Activated CD8-positive, alpha-beta memory T cell treated with anti-CD3 and anti-CD28 coated beads, Interleukin-2, amount 50 U/mL, for 4 hours (primary cell): ENCODE measurements around the gene ZNF844.
"Not testable (repeated sequence)": the region's sequence is repeated elsewhere in the genome, so short reads cannot be mapped to it uniquely, and the experiment has no call there.

Experiments
- DNase-seq: peaks from one replicate; pipeline ENCODE4 v3.0.0-alpha.2; 2020

The ZNF844 gene

DNA sequence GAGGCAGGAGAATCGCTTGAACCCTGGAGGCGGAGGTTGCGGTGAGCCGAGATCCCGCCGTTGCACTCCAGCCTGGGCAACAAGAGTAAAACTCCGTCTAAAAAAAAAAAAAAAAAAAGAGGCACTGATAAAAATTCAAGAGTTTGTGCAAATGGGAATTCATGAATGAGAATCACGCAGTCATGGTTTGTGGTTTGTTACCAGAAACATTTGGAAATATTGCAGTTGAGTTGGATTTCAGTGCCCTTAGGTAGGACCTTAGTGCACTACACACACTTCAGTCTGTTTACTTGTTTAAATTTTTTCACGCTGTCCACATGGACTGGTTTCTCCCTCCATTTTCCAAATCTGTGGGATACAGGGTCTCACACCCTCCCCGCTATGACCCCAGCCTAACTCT, 28.4 kb downstream of the ZNF844 start:
- DNase-seq, result no peak

- no peak for DNase-seq
Observed at GRCh38 chr19:12093777-12094176, 29.2 kb downstream of the ZNF844 start.

- DNase-seq, result no peak
Observed at GRCh38 chr19:12095111-12095790, 30.7 kb downstream of the ZNF844 start.

- no peak for DNase-seq
Observed at GRCh38 chr19:12098040-12098439, 33.5 kb downstream of the ZNF844 start.

- not testable (repeated sequence) for DNase-seq
Observed at GRCh38 chr19:12103909-12104308, 39.4 kb downstream of the ZNF844 start.

DNA sequence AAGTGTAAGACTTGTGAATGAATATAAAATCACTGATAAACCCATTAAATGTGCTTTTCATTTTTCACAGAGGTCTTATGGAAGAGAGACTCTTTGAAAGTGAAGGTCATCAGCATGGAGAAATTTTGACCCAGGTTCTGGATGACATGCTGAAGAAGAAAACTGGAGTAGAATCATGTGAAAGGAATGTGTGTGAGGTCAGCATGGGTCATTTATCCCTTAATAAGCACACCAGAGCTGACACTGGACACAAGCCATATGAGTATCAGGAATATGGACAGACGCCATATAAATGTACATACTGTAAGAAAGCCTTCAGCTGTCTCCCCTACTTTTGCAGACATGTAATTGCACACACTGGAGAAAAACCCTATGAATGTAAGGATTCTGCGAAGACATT, 46.6 kb downstream of the ZNF844 start:
- no peak for DNase-seq

DNA sequence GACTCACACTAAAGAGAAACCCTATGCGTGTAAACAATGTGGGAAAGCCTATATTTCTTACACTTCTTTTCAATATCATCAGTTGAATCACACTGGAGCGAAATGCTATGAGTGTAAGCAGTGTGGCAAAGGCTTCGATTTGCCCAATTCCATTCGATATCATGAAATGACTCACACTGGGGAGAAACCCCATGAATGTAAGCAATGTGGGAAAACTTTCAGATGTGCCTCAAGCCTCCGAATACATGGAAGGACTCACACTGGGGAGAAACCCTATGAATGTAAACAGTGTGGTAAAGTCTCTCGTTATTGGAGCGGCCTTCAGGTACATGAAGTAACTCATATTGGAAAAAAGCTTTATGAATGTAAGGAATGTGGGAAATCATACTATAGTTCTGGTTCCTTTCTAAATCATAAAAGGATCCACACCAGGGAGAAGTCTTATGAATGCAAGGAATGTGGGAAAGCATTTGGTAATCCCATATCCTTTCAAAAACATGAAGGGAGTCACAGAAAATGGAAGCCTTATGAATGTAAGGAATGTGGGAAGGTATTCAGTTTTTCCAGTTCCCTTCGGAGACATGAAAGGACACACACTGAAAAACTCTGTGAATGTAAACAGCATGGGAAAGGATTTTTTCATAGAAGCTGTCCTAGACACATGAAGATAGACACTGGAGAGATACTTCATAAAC, 47.6 kb downstream of the ZNF844 start:
- DNase-seq, result no peak

GRCh38 chr19:12112701-12113100, 48.2 kb downstream of the ZNF844 start:
- no peak for DNase-seq

DNA sequence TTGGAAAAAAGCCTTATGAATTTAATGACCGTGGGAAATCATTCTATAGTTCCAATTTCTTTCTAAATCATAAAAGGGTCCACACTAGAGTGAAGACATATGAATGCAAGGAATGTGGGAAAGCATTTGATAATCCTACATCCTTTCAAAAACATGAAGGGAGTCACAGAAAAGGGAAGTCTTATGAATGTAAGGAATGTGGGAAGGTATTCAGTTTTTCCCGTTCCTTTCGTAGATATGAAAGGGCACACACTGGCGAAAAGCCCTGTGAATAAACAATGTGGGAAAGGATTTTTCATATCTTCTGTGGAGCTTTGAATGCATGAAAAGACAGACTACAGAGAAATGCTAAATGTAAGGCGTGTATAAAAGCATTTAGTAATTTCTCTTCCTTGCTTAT, 48.6 kb downstream of the ZNF844 start:
- DNase-seq, result no peak

GRCh38 chr19:12117201-12117970, 52.9 kb downstream of the ZNF844 start:
- DNase-seq, result no peak

- no peak for DNase-seq
Observed at GRCh38 chr19:12126707-12127106, 62.2 kb downstream of the ZNF844 start.
